ENCODE data around the gene CDKN2D.

GRCh38 chr19:10602330-10603083, 33.7 kb upstream of the CDKN2D start:
- TF ChIP-seq CTCF (IDR thresholded peaks at IDR 0.05) (no peak), POLR2A (IDR thresholded peaks at IDR 0.05) (peak; percentile 46 to 66)

Measured in uterus (tissue), 2 donors.